ENCODE results near the gene HERC2. TPM values are rescaled to one million over a fixed set of nuclear protein-coding genes. Genes with fewer than 3 reads are reported as not detected.
"Not testable (repeated sequence)": the region's sequence is repeated elsewhere in the genome, so short reads cannot be mapped to it uniquely, and the experiment has no call there.

Gene HERC2
- total RNA-seq, 2 donors from 2014 or later = 36.7 to 42.9 TPM

- DNase-seq (peak in 1 of 2 donors; percentile 24), ATAC-seq (replicated peaks in 1 of 2) (no peak)
- no peak overlapping the region for H3K4me3 Mint-ChIP-seq
- H3K9me3 Mint-ChIP-seq = no peaks in the 10 kb centered on the region
- no peaks in the 10 kb centered on the region for H3K4me1 Mint-ChIP-seq (ENCODE audit: low read depth)
- H3K36me3 Mint-ChIP-seq (ENCODE audit: insufficient read depth in 2 of 2) = peaks cover 0 to 7% of the 10 kb centered on the region in 2 donors
- no peaks in the 10 kb centered on the region for H3K27me3 Mint-ChIP-seq (ENCODE audit: low read depth)
- no peak overlapping the region for H3K27ac Mint-ChIP-seq
Measured at GRCh38 chr15:28125673-28126651, 196.0 kb downstream of the HERC2 start.

GRCh38 chr15:28124841-28125240 is 197.1 kb downstream of the HERC2 start:
- no peaks in the 10 kb centered on the region for H3K4me1 Mint-ChIP-seq (ENCODE audit: low read depth)
- H3K27ac Mint-ChIP-seq = no peak overlapping the region

GRCh38 chr15:28123408-28124023 is 198.5 kb downstream of the HERC2 start:
- H3K9me3 Mint-ChIP-seq = no peaks in the 10 kb centered on the region
- H3K4me3 Mint-ChIP-seq = no peak overlapping the region
- no peak overlapping the region for H3K27ac Mint-ChIP-seq
- no peaks in the 10 kb centered on the region for H3K27me3 Mint-ChIP-seq (ENCODE audit: low read depth)
- DNase-seq = peak; percentile 49 to 63
- H3K36me3 Mint-ChIP-seq (ENCODE audit: insufficient read depth in 2 of 2) = peaks cover 0 to 4% of the 10 kb centered on the region in 2 donors
- no peaks in the 10 kb centered on the region for H3K4me1 Mint-ChIP-seq (ENCODE audit: low read depth)
- peak in 1 of 2 donors; percentile 56 for ATAC-seq (replicated peaks in 1 of 2)

More at GRCh38 chr15:28124841-28125240, 197.1 kb downstream of the HERC2 start:
- Mint-ChIP-seq H3K36me3 (ENCODE audit: insufficient read depth in 2 of 2) (peaks cover 0 to 4% of the 10 kb centered on the region in 2 donors), H3K27me3 (ENCODE audit: low read depth) (no peaks in the 10 kb centered on the region), H3K4me3 (no peak overlapping the region), H3K9me3 (no peaks in the 10 kb centered on the region)
- DNase-seq (no peak), ATAC-seq (replicated peaks in 1 of 2) (no peak)

- DNase-seq = no peak
- H3K4me1 Mint-ChIP-seq (ENCODE audit: low read depth) = no peaks in the 10 kb centered on the region
- H3K4me3 Mint-ChIP-seq = no peak overlapping the region
- H3K27me3 Mint-ChIP-seq (ENCODE audit: low read depth) = no peaks in the 10 kb centered on the region
- H3K9me3 Mint-ChIP-seq = no peaks in the 10 kb centered on the region
- H3K36me3 Mint-ChIP-seq (ENCODE audit: insufficient read depth in 2 of 2) = peaks cover 0 to 2% of the 10 kb centered on the region in 2 donors
- no peak overlapping the region for H3K27ac Mint-ChIP-seq
- no peak for ATAC-seq (replicated peaks in 1 of 2)
Measured at GRCh38 chr15:28122038-28122949, 199.7 kb downstream of the HERC2 start.

GRCh38 chr15:28121577-28121976 is 200.4 kb downstream of the HERC2 start:
- not testable (repeated sequence) for H3K27ac Mint-ChIP-seq; H3K27me3 Mint-ChIP-seq (ENCODE audit: low read depth); H3K4me1 Mint-ChIP-seq (ENCODE audit: low read depth); ATAC-seq (replicated peaks in 1 of 2); H3K9me3 Mint-ChIP-seq; H3K4me3 Mint-ChIP-seq; DNase-seq; H3K36me3 Mint-ChIP-seq (ENCODE audit: insufficient read depth in 2 of 2)

GRCh38 chr15:28120359-28120640 is 201.7 kb downstream of the HERC2 start:
- ATAC-seq (replicated peaks in 1 of 2) (no peak), DNase-seq (no peak)
- H3K4me3 Mint-ChIP-seq = no peak overlapping the region
- H3K27me3 Mint-ChIP-seq (ENCODE audit: low read depth) = no peaks in the 10 kb centered on the region
- no peaks in the 10 kb centered on the region for H3K9me3 Mint-ChIP-seq
- no peaks in the 10 kb centered on the region for H3K4me1 Mint-ChIP-seq (ENCODE audit: low read depth)
- H3K27ac Mint-ChIP-seq = no peak overlapping the region
- peaks cover 0 to 2% of the 10 kb centered on the region in 2 donors for H3K36me3 Mint-ChIP-seq (ENCODE audit: insufficient read depth in 2 of 2)

- no peaks in the 10 kb centered on the region for H3K27me3 Mint-ChIP-seq (ENCODE audit: low read depth)
- ATAC-seq (replicated peaks in 1 of 2) (no peak), DNase-seq (no peak)
- peaks cover 0 to under 1% of the 10 kb centered on the region in 2 donors for H3K36me3 Mint-ChIP-seq (ENCODE audit: insufficient read depth in 2 of 2)
- H3K4me3 Mint-ChIP-seq = no peak overlapping the region
- no peaks in the 10 kb centered on the region for H3K9me3 Mint-ChIP-seq
- no peak overlapping the region for H3K27ac Mint-ChIP-seq
- H3K4me1 Mint-ChIP-seq (ENCODE audit: low read depth) = no peaks in the 10 kb centered on the region
Measured at GRCh38 chr15:28118531-28118930, 203.4 kb downstream of the HERC2 start.

GRCh38 chr15:28118083-28118482 is 203.9 kb downstream of the HERC2 start:
- Mint-ChIP-seq H3K36me3 (ENCODE audit: insufficient read depth in 2 of 2) (no peaks in the 10 kb centered on the region), H3K27ac (no peak overlapping the region), H3K27me3 (ENCODE audit: low read depth) (no peaks in the 10 kb centered on the region), H3K4me3 (no peak overlapping the region), H3K9me3 (no peaks in the 10 kb centered on the region), H3K4me1 (ENCODE audit: low read depth) (no peaks in the 10 kb centered on the region)
- ATAC-seq (replicated peaks in 1 of 2) (no peak), DNase-seq (no peak)

GRCh38 chr15:28117432-28117990 is 204.5 kb downstream of the HERC2 start:
- DNase-seq (no peak), ATAC-seq (replicated peaks in 1 of 2) (no peak)
- Mint-ChIP-seq H3K27ac (no peak overlapping the region), H3K4me3 (no peak overlapping the region), H3K4me1 (ENCODE audit: low read depth) (no peaks in the 10 kb centered on the region), H3K36me3 (ENCODE audit: insufficient read depth in 2 of 2) (no peaks in the 10 kb centered on the region), H3K27me3 (ENCODE audit: low read depth) (no peaks in the 10 kb centered on the region), H3K9me3 (no peaks in the 10 kb centered on the region)

- no peaks in the 10 kb centered on the region for H3K4me1 Mint-ChIP-seq (ENCODE audit: low read depth)
- no peak overlapping the region for H3K27ac Mint-ChIP-seq
- H3K27me3 Mint-ChIP-seq (ENCODE audit: low read depth) = no peaks in the 10 kb centered on the region
- H3K36me3 Mint-ChIP-seq (ENCODE audit: insufficient read depth in 2 of 2) = no peaks in the 10 kb centered on the region
- DNase-seq (no peak), ATAC-seq (replicated peaks in 1 of 2) (no peak)
- no peak overlapping the region for H3K4me3 Mint-ChIP-seq
- H3K9me3 Mint-ChIP-seq = no peaks in the 10 kb centered on the region
Measured at GRCh38 chr15:28116521-28117431, 205.2 kb downstream of the HERC2 start.

GRCh38 chr15:28115871-28116270 is 206.1 kb downstream of the HERC2 start:
- Mint-ChIP-seq H3K4me3 (no peak overlapping the region), H3K27ac (no peak overlapping the region), H3K27me3 (ENCODE audit: low read depth) (no peaks in the 10 kb centered on the region), H3K9me3 (no peaks in the 10 kb centered on the region), H3K4me1 (ENCODE audit: low read depth) (no peaks in the 10 kb centered on the region), H3K36me3 (ENCODE audit: insufficient read depth in 2 of 2) (peaks cover 0 to 6% of the 10 kb centered on the region in 2 donors)
- no peak for DNase-seq
- no peak for ATAC-seq (replicated peaks in 1 of 2)

Data from activated T-cell treated with anti-CD3 and anti-CD28 coated beads, Interleukin-2, amount 50 U/mL, for 72 hours (primary cell).